GM18870 (cell line): ENCODE results near the gene ZNF426.
"Not testable (repeated sequence)": the region's sequence is repeated elsewhere in the genome, so short reads cannot be mapped to it uniquely, and the experiment has no call there.

Experiments
- ATAC-seq: cut with Tn5 transposase; IDR thresholded peaks from one replicate; pipeline ENCODE4 v1.9.1; 2021; ENCODE audit warnings: moderate library complexity; ENCODE audit not compliant: unreplicated experiment

Gene ZNF426

DNA sequence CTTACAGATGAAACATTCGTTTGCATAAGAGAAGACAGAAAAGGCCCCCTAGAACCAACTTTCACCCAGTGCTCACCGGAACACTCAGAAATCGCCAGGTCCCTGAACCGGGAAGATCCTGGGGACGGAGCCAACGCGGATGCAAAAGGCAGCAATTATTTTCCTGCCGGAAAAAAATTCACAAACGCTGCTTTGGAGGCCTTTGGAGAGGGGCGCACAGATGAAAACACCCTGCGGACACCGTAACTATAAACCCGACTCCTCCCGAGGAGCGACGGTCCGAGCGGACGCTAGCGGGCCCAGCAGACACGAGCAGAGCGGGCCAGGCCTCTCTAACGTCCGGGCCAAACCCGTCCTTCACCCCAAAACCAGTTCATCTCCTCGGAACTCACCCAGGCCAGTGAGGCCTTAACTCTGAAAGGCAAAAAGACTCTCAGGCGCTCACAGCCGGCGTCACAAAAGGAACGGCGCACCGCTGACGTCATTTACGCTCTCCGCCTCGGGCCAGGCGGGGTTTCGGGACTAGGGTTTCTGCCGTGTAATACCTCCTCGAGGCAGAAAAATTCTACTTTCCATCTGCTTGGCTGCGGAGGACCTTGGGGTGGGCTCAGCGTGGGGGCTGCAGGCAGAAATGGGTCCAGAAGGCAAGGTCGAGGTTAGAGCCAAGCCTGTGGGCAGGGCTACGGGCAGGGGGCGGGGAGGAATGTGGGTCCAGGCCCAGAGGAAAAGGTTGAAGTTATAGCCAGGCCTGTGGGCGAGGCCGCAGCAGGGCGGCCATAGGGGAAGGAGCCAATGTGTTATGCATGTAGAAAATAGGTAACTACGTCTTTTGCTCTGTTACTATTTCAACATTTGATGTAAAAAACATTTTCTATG is at the start of gene ZNF426:
TSS of gene ZNF426 (minus strand) at position 463 of the 876 bp plus-strand sequence. CDS start 2,413 bp downstream, outside the sequence.
- peak; percentile 47 for ATAC-seq

DNA sequence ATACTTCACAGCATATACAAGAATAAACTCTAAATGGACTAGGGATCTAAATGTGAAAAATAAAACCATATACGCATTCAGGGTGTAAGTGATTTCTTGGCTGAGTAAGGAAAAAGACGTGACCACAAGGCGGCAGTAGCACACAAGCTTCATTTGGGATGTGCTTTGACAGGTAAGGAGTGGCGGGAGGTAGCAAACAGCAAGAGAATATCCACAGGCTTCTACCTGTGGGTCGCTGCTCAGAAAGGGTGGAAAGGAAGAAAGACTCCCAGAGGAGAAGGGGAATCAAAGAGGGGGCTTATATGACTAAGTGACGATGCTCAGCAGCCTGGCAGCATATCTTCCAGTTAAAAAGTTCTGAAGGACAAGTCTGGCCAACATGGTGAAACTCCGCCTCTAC is 48.3 kb upstream of the ZNF426 start:
- ATAC-seq, result no peak

DNA sequence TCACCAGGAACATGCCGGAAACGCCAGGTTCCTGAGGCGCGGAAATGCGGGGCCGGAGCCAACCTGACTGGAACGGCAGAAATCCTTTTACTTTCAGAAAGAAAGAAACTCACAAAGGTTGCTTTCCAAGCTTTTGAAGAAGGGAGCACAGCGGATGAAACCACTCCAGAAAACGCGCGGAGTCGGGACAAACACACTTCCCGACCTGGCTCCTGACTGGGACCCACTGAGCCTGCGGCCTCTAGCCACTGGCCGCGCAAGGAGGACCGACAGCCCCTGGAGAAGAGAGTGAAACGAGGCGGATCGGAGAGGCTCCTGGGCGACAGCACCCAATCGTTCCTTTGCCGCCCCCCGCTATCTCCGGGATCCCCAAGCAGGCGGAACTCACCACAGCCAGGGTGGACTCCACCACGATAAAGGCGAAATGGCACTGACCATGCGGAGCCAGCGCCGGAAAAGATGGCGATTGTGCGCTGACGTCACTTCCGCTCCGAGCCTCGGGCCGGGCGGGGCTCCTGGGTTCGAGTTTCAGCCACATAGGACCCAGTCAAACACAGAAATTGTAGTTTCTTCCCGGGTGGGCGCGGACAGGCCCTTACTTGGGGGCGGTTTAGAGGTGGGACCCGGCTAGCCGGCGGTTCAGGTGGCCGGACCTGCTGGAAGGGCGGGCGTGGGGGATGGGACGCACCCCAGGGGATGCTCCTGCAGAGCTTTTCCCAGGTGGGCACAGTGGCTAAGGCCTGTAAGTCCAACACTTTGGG is 45.8 kb upstream of the ZNF426 start, which contains the start of gene ZNF121:
TSS of gene ZNF121 (minus strand) at position 432 of the 761 bp plus-strand sequence. CDS start 16,407 bp downstream, outside the sequence.
- peak; percentile 74 for ATAC-seq

DNA sequence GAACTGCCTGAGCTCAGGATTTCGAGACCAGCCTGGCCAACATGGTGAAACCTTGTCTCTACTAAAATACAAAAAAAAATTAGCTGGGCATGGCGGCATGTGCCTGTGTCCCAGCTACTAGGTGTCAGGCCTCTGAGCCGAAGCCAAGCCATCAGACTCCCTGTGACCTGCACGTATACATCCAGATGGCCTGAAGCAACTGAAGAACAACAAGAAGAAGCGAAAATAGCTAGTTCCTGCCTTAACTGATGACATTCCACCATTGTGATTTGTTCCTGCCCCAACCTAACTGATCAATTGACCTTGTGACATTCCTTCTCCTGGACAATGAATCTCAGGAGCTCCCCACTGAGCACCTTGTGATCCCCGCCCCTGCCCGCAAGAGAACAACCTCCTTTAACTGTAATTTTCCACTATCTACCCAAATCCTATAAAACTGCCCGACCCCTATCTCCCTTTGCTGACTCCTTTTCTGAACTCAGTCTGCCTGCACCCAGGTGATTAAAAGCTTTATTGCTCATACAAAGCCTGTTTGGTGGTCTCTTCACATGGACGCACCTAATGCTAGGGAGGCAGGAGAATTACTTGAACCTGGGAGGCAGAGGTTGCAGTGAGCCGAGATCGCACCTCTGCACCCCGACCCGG is 43.8 kb upstream of the ZNF426 start:
- not testable (repeated sequence) for ATAC-seq

DNA sequence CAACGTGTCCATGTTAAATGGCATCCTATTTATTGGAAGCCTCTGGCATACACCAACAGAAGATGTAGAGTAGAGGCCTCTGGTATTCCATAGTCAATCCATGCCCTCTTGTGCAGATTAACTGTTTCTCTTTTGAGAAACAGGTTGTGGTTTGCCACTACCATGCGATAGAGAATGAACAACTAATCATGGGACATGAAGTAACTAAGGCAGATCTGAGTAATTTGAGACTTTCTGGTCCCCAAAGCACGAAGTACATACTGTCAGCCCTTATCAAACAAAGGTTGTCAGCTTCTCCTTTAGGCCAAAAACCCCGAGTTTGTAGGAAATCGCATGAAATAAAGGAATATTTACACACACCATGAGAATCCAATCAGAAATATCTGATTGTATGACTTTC is 42.3 kb upstream of the ZNF426 start:
- no peak for ATAC-seq

DNA sequence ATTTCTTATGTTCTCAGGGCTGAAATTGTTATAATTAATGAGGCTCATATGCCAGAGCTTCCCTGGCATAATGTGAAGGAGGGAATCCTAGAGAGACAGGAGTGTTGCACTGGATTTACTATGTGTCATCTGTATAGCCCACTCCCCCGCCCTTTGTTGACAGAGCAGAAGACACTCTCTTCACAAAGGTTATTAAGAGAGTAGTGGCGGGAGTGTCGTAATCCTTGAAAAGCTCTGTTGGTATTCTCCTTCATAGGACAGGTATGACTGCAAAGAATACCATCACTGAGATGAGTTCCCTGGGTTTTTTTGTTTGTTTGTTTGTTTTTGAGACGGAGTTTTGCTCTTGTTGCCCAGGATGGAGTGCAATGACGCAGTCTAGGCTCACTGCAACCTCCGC is 31.8 kb upstream of the ZNF426 start:
- ATAC-seq, result no peak

DNA sequence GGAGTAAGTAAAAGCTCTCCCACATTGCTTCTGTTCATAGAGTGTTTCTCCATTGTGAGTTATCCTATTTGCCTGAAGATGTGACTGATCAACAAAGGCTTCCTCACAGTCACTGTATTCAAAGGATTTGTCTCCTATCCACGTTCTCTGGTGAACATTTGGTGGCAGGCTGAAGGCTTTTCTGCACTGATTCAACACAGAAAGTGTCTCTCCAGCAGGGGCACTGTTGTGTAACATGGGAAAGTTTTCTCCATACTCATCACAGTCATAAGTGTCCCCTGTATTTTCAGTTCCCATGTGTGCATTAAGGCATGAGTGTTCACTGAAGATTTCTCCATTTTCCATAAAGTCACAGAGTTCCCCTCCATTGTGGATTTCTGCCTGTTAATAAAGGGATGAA is 28.3 kb upstream of the ZNF426 start:
- no peak for ATAC-seq

DNA sequence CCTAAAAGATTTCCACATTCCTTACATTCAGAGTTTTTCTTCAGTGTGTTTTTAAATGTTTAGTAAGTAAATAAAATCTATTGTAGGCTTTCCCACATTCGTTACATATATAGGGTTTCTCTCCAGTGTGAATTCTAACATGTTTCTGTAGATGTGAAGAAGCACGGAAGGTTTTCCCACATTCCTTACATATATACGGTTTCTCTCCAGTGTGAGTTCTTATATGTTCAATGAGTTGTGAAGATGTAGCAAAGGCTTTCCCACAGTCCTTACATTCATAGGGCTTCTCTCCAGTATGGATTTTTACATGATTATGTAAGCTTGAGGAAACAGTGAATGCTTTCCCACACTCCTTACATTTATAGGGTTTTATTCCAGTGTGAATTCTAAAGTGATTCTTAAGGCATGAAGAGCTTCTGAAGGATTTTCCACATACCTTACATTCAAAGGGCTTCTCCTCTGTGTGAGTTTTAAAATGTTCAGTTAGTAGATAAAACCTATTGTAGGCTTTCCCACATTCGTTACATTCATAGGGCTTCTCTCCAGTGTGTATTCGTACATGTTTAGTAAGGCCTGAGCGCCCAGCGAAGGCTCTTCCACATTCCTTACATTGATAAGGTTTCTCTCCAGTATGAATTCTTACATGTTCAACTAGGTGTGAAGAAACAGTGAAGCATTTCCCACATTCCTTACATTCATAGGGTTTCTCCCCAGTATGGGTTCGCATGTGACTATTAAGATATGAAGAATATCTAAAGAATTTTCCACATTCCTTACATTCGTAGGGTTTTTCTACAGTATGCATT is 27.7 kb upstream of the ZNF426 start:
- ATAC-seq, result no peak

DNA sequence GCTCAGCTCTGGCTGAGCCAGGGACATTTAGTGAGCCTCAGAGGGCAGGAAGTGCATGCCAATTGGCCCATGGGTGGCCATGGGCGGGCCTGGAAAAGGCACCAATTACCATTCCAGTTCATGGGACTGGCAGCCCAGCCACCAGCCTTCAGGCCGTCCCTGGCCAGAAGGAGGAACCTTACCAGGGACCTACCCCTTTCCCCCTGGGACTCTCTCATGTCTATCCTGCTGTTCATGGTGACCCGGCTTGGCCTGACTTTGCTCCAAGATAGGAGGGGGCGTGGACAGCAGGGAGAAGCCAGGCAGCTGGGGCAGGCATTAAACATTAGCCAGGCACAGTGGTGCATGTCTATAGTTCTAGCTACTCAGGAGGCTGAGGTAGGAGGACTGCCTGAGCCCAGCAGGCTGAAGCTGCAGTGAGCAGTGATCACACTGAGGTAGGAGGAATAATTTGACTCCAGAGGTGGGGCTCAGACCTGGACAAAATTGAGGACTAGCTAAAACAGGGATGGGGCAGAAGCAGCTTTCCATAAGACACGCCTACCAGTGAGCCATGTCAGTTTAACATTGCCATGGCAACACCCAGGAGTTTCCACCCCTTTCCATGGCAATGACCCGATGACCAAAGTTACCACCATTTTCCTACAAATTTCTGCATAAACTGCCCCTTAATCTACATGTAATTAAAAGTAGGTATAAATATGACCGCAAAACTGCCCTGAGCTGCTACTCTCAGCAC is 14.3 kb upstream of the ZNF426 start:
- ATAC-seq, result no peak

DNA sequence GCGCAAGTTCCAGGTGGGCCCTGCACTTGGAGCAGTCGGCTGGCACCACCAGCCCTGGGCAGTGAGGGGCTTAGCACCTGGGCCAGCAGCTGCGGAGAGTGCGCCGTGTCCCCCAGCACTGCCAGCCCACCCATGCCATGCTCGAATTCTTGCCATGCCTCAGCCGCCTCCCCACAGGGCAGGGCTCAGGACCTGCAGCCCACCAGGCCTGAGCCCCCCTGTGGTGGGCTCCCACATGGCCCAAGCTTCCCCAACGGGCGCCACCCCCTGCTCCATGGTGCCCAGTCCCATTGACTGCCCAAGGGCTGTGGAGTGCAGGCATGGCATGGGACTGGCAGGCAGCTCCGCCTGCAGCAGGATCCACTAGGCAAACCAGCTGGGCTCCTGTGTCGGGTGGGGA is 9.4 kb upstream of the ZNF426 start:
- no peak for ATAC-seq

DNA sequence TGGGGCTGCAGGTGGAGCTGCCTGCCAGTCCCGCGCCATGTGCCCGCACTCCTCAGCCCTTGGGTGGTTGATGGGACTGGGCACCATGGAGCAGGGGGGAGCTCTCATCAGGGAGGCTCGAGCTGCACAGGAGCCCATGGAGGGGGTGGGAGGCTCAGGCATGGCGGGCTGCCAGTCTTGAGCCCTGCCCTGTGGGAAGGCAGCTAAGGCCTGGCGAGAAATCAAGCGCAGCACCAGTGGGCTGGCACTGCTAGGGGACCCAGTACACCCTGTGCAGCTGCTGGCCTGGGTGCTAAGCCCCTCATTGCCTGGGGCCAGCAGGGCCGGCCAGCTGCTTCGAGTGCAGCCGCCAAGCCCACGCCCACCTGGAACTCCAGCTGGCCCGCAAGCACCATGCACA is 2.8 kb upstream of the ZNF426 start:
- ATAC-seq, result not testable (repeated sequence)

DNA sequence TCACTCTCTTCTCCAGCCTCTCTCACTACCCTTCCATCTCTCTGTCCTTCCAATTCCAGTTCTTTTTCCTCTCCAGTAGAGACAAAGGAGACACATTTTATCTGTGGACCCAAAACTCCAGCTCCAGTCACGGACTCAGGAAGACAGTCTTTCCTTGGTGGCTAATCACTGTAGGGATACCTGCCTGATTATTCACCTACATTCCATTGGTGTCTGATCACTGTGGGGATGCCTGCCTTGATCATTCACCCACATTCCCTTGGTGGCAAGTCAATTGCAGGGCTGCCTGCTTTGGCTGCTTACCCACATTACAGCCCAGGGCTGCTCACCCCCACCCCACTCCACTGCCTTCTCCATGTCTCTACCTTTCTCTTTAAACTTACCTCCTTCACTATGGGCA is 1.5 kb upstream of the ZNF426 start:
- ATAC-seq, result not testable (repeated sequence)

DNA sequence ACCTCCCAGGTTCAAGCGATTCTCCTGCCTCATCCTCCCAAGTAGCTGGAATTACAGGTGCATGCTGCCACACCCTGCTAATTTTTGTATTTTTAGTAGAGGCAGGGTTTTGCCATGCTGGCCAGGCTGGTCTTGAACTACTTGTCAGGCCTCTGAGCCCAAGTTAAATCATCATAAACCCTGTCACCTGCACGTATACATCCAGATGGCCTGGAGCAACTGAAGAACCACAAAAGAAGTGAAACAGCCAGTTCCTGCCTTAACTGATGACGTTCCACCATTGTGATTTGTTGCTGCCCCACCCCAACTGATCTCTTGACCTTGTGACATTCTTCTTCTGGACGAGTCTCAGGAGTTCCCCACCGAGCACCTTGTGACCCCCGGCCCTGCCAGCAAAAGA is 756 bp upstream of the ZNF426 start:
- not testable (repeated sequence) for ATAC-seq

DNA sequence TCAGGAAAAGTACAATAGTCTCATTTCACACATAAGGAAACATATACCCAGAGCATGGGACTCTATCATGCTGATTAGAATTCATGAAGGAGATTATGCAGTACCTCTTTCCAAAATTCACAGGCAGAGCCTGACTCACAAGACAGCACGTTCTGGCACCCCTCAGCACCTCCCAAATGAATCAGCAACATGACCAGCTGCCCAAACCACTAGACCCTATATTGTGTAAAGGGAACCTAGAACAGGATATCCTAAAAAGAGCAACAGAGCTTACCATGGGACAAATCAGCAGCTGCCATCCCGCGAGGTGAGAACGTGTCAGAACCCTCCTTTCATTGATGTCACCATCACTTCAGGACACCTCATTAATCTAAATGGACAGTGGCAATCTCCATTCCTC is 2.5 kb downstream of the ZNF426 start:
- no peak for ATAC-seq

DNA sequence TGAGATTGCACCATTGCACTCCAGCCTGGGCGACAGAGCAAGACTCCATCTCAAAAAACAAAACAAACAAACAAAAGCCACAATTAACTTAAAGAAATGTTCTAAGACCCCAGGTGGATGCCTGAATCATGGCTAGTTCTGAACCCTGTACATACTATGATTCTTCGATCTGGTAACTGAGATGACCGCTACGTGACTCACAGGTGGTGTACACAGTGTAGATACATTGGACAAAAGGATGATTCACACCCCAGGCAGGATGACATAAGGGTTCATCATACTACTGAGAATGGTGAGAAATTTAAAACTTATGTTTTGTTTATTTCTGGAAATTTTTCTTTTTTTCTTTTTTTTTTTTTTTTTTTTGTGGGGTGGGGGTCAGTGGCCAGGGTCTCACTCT is 6.5 kb downstream of the ZNF426 start:
- ATAC-seq, result no peak

DNA sequence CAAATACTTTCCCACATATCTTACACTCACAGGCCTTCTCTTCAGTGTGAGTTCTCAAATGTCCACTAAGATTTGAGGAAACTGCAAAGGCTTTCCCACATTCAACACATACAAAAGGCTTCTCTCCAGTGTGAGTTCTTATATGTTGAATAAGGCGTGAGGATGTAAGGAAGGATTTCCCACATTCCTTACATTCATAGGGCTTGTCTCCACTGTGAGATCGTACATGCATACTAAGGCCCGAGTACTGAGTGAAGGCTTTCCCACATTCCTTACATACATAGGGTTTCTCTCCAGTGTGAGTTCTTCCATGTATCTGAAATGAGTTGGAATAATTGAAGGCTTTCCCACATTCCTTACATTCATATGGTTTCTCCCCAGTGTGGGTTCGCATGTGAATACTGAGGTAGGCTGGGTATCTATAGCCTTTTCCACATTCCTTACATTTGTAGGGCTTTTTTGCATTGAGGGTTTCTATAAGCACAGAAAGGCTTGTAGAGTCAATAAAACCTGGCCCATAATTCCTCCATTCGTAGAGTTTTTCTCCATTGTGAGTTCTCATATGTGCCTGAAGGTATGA is 9.6 kb downstream of the ZNF426 start:
- no peak for ATAC-seq

DNA sequence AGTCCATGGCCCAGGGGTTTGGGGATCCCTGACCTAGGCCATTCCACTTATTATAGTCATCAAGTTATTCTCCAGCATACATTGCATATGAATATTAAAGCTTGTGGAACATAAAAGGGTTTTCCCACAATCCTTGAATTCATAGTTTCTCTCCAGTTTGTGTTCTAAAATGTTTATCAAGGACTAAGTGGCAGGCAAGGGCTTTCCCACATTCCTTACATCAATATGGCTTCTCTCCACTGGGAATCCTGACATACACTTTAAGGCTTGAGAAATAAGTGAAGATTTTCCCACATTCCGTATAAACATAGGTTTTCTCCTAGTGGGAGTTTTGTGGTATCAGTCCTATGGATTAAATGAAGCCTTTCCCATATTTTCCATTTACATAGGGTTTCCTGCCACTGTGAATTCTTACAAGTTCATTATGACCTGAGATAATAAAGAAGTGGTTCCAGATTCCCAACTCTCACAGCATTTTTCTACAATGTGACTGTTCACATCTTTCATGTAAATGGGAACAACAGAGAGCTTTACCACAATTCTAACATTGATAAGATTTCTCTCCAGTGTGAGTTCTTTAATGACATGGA is 14.5 kb downstream of the ZNF426 start:
- no peak for ATAC-seq

DNA sequence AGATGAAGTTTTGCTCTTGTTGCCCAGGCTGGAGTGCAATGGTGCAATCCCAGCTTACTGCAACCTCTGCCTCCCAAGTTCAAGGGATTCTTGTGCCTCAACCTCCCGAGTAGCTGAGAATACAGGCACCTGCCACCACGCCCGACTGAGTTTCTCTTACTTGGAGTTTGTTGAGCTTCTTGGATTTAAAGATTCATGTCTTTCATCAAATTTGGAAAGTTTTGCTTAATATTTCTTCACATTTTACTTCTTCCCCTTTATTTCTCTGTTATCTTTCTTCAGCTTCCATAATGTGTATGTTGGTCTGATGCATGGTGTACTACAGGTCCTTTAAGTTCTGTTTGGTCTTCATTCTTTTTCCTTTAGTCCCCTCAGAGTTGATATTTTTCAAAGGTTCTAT is 31.2 kb downstream of the ZNF426 start:
- no peak for ATAC-seq

DNA sequence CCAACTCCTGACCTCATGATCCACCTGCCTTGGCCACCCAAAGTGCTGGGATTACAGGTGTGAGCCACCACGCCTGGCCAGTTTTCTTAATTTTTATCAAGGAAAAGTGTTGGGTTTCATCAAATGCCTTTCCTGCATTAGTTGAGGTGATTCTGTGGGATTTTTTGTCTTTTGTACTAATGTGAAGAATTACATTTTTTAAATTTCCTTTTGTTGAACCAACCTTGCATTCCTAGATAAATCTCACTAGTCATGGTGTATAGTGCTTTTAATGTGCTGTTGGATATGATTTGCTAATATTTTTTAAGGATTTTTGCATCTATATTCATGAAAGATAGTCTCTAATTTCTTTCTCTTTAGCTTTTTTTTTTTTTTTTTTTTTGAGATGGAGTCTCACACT is 37.6 kb downstream of the ZNF426 start:
- ATAC-seq, result no peak
